Psoas muscle (tissue), 8 donors: ENCODE results near the gene GRM7. TPM values are rescaled to one million over a fixed set of nuclear protein-coding genes. Genes with fewer than 3 reads are reported as not detected.

ENCODE experiments used
- ATAC-seq, 4 donors: fragments of 200-7000 bp; cut with Tn5 transposase; one replicate each; pipeline ENCODE4 v1.9.1; 2020; ENCODE audit warnings: moderate library complexity in 3 of 4, mild to moderate bottlenecking in 2 of 4
- DNase-seq, 2 donors: peaks; one replicate each; pipeline ENCODE4 v3.0.0-alpha.2; 2020
- H3K27ac ChIP-seq: fragments of 200-600 bp; one replicate; pipeline ENCODE4 v1.8.0; 2022
- H3K27me3 ChIP-seq, 3 donors: fragments of 200-600 bp in 1 of 3; one replicate each; pipeline versions ENCODE4 v1.6.1 to v1.8.0; 2013 to 2022; ENCODE audit warnings: low read length in 2 of 3, mild to moderate bottlenecking in 2 of 3, moderate library complexity in 1 of 3; ENCODE audit not compliant: insufficient read depth in 3 of 3
- H3K36me3 ChIP-seq, 2 donors: fragments of 200-600 bp in 1 of 2; one replicate each; pipeline versions ENCODE4 v1.6.1 to v1.8.0; 2013 to 2022; ENCODE audit warnings: low read depth in 1 of 2, mild to moderate bottlenecking in 1 of 2, moderate library complexity in 1 of 2; ENCODE audit not compliant: insufficient read depth in 1 of 2
- H3K4me1 ChIP-seq: fragments of 200-600 bp; one replicate; pipeline ENCODE4 v1.8.0; 2022
- H3K4me3 ChIP-seq: fragments of 200-600 bp; one replicate; pipeline ENCODE4 v1.8.0; 2022; ENCODE audit warnings: mild to moderate bottlenecking
- H3K9me3 ChIP-seq: fragments of 200-600 bp; one replicate; pipeline ENCODE4 v1.8.0; 2022
- CTCF ChIP-seq: fragments of 200-600 bp; IDR thresholded peaks from one replicate; pipeline ENCODE4 v1.8.0; 2022; ENCODE audit warnings: antibody characterized with exemption
- WGBS, 3 donors: extraction: QIAGEN DNeasy Blood & Tissue Kit; methylation state at CpG; one replicate each; pipeline versions ENCODE4 v1.1.6 to v1.1.7; 2013; 5-methylcytosine and 5-hydroxymethylcytosine counted together
- intact Hi-C, 2 donors: fragments of 100-400 bp; cut with DNase I; formaldehyde crosslinking; loops; one replicate each; pipeline versions ENCODE4 v1.11.0 to v1.14.2; 2022
- polyA plus RNA-seq, 3 donors: library from polyadenylated mRNA; stranded (reverse); fragments of 200-250 nt; gene quantifications; one replicate each; pipeline ENCODE4 v1.2.3, GENCODE V29; 2013
- total RNA-seq, 4 donors: library from RNA; stranded (reverse); fragmentation: NEBNext Ultra II Directional in 2 of 4; extraction: Animal tissue kit (Norgen Biotek cat#: 25700) in 2 of 4; gene quantifications; one replicate each; pipeline versions ENCODE4 v1.2.1 to v1.2.4, GENCODE V29; 2021 to 2023
- donor health status: healthy with polysubstance abuse.
- donor health status: DM: no; HTN: no; CAD: no; lungs with moderate emphysema.
- donor health status: Bipolar disorder and iron deficiency.
- donor health status: healthy.
- donor health status: DM: yes; HTN: yes; CAD: no.
- donor health status: DM: no; HTN: no; CAD: no.
- donor health status: DM: no; HTN: no; CAD: no.
- donor health status: DM: yes; HTN: yes; CAD: no.

The GRM7 gene
- total and polyA plus RNA-seq, 7 donors: 0.01 TPM; not detected in 6

GRCh38 chr3:7618606-7619005 lies 757.7 kb downstream of the GRM7 start:
- H3K36me3 ChIP-seq: no peaks in the 10 kb centered on the region
- ATAC-seq: no peak
- no peaks in the 10 kb centered on the region for H3K27me3 ChIP-seq
- H3K4me1 ChIP-seq: no peaks in the 10 kb centered on the region
- H3K9me3 ChIP-seq: no peaks in the 10 kb centered on the region
- TF ChIP-seq CTCF: no peak
- intact Hi-C loops: no loop called here
- H3K27ac ChIP-seq: no peak overlapping the region
- 70 to 76% (median 74%) methylated on average over 2 of the region's 2 CpGs for WGBS, 3 donors
- no peak for DNase-seq
- no peak overlapping the region for H3K4me3 ChIP-seq

- DNase-seq (no peak), ATAC-seq (no peak)
- no peak for TF ChIP-seq CTCF
- no peak overlapping the region for H3K4me3 ChIP-seq
- H3K9me3 ChIP-seq: no peaks in the 10 kb centered on the region
- no peaks in the 10 kb centered on the region for H3K36me3 ChIP-seq
- H3K4me1 ChIP-seq: no peaks in the 10 kb centered on the region
- intact Hi-C loops: no loop called here
- no peak overlapping the region for H3K27ac ChIP-seq
- WGBS, 3 donors: 91 to 98% (median 95%) methylated on average over 1 of the region's 1 CpG
- no peaks in the 10 kb centered on the region for H3K27me3 ChIP-seq
These were observed 759.5 kb downstream of the GRM7 start for GRCh38 chr3:7620401-7620800.

- intact Hi-C loops: no loop called here
These were observed 760.2 kb downstream of the GRM7 start for GRCh38 chr3:7621046-7621630.

GRCh38 chr3:7621651-7622050 lies 760.7 kb downstream of the GRM7 start:
- no peaks in the 10 kb centered on the region for H3K36me3 ChIP-seq
- no peak overlapping the region for H3K27ac ChIP-seq
- no peak for DNase-seq
- no peak overlapping the region for H3K4me3 ChIP-seq
- H3K27me3 ChIP-seq: no peaks in the 10 kb centered on the region
- no peak for TF ChIP-seq CTCF
- no peak for ATAC-seq
- WGBS, 3 donors: 80 to 88% (median 85%) methylated on average over 3 of the region's 3 CpGs
- H3K9me3 ChIP-seq: no peaks in the 10 kb centered on the region
- intact Hi-C loops: no loop called here
- no peaks in the 10 kb centered on the region for H3K4me1 ChIP-seq

More at GRCh38 chr3:7621046-7621630, 760.2 kb downstream of the GRM7 start:
- Histone ChIP-seq H3K27ac (no peak overlapping the region), H3K4me3 (no peak overlapping the region), H3K9me3 (no peaks in the 10 kb centered on the region), H3K36me3 (no peaks in the 10 kb centered on the region), H3K4me1 (no peaks in the 10 kb centered on the region), H3K27me3 (no peaks in the 10 kb centered on the region)
- no peak for TF ChIP-seq CTCF
- ATAC-seq (no peak), DNase-seq (no peak)
- WGBS, 3 donors: 61 to 62% (median 62%) methylated on average over 7 of the region's 7 CpGs

GRCh38 chr3:7625021-7625420 lies 764.1 kb downstream of the GRM7 start:
- no peak for ATAC-seq

More at GRCh38 chr3:7625021-7625420, 764.1 kb downstream of the GRM7 start:
- Histone ChIP-seq H3K4me1 (no peaks in the 10 kb centered on the region), H3K4me3 (no peak overlapping the region), H3K9me3 (no peaks in the 10 kb centered on the region), H3K27ac (no peak overlapping the region), H3K36me3 (no peaks in the 10 kb centered on the region), H3K27me3 (no peaks in the 10 kb centered on the region)
- DNase-seq: no peak
- WGBS, 3 donors: 74 to 85% (median 85%) methylated on average over 6 of the region's 6 CpGs
- intact Hi-C loops: no loop called here
- no peak for TF ChIP-seq CTCF
